Testis (tissue), 2 donors: ENCODE data around the gene KATNB1.

ENCODE experiments used
- CTCF ChIP-seq, 3 experiments: fragments of 450-650 bp in 2 of 3; fragments of 200-600 bp in 1 of 3; sonication (generic) in 1 of 3; IDR thresholded peaks; one replicate each; pipeline ENCODE4 v1.5.1; 2016 to 2019; ENCODE audit warnings: antibody characterized with exemption in 3 of 3, mild to moderate bottlenecking in 2 of 3, moderate library complexity in 1 of 3
- POLR2A ChIP-seq: fragments of 450-650 bp; IDR thresholded peaks from one replicate; pipeline ENCODE4 v1.6.1; 2017; ENCODE audit warnings: antibody characterized with exemption, mild to moderate bottlenecking, moderate library complexity

- TF ChIP-seq CTCF (IDR thresholded peaks at IDR 0.05) (no peak), POLR2A (no peak)
These were observed 46.4 kb downstream of the KATNB1 start for GRCh38 chr16:57781741-57782606.
